Stimulated activated CD4-positive, alpha-beta T cell treated with anti-CD3 and anti-CD28 coated beads, TNF-alpha, amount 100 ng/mL, for 48 hours (primary cell): ENCODE results near the gene CCDC194.

ENCODE experiments used
- DNase-seq, 3 donors: peaks; one replicate each; pipeline ENCODE4 v3.0.0-alpha.2; 2020; ENCODE audit warnings: low read depth in 3 of 3

The CCDC194 gene, protein sequence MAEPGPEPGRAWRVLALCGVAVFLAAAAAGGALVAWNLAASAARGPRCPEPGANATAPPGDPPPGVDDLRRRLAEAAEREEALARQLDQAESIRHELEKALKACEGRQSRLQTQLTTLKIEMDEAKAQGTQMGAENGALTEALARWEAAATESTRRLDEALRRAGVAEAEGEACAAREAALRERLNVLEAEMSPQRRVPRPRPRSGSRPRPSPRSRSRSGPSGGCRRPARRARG

DNA sequence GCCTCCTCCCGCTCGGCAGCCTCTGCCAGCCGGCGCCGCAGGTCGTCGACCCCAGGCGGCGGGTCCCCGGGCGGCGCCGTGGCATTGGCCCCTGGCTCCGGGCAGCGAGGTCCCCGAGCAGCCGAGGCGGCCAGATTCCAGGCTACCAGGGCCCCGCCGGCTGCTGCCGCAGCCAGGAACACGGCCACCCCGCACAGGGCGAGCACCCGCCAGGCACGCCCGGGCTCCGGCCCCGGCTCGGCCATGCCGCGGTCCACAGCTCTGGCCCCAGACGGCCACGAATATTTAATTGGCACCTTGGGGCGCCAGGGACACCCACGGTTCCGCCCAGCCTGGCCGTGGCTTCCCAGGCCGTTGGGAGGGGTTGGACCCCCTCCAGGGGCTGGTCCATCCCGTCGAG, at the start of gene CCDC194:
Gene CCDC194 (minus strand): TSS at position 283 of the 400 bp plus-strand sequence. CDS start 38 bp downstream, at position 245.
- no peak for DNase-seq

GRCh38 chr19:17441241-17442021, 47.4 kb upstream of the CCDC194 start:
- no peak for DNase-seq

GRCh38 chr19:17436874-17437267, 42.9 kb upstream of the CCDC194 start:
- DNase-seq, result no peak

- no peak for DNase-seq
Observed at GRCh38 chr19:17436094-17436873, 42.3 kb upstream of the CCDC194 start.

DNA sequence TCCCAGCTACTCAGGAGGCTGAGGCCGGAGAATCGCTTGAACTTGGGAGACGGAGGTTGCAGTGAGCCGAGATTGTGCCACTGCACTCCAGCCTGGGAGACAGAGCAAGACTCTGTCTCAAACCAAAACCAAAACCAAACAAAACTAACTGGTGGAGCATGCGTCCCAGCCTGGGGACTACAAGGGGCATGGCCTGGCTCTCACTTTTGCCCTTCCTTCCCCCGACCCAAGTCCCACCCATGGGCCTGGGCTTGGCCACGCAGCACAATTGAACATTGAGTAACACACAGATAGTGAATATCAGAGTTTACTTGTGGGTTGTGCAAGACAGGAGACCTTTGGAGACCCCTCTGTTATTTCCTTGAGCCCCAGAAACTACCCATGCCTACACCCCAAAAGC, 41.2 kb upstream of the CCDC194 start:
- no peak for DNase-seq

- DNase-seq, result no peak
Observed at GRCh38 chr19:17431417-17431816, 37.4 kb upstream of the CCDC194 start.

DNA sequence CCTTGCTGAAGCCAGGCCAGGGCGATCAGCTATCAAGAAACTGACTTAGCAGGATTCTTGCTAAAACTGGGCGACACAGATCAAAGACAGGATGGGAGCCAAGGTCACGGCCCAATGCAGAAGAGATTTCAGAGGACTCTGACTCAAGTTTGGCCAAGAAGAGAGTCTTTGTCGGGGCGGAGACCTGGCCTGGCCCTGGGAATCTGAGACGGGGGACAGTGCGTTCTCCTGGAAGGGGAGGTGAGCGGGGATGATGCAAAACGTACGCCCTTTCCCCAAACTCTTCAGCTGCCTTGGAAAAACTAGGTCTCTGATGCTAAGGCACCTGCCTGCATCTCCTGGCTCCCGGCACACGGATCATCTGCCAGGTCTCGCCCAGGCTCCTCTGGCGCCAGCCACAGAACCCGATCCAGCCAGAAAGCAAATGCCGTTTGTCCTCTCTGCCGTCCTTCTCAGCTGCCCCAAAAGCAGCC, 35.7 kb upstream of the CCDC194 start:
- no peak for DNase-seq

DNA sequence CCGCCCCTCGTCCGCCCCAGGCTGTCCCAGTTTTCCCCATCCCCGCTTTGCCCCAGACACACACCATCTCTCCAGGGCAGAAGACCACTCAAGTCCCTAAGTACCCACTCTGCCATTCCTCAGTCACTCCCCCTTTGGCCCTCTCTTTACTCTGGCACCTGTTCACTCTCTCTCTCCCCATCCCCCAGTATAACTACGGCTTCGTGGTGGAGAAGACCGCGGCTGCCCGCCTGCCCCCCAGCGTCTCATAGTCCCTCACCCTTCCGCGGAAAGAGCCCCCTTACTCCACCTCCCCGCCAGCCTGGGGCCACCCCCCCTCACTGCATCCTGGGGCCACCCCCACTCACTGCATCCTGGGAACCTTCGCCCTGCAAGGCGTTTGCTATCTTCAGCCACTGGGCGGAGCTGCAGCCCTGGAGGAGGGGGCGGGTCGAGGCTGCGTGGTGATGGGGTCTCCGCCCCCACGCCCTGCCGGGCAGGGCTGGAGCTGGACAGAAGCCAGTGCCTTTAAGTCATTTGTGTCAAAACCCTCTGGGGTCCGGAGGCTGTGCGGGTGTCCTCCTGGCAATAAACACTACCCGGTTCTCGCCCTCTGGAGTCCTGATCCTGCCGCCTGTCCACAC, 30.9 kb upstream of the CCDC194 start:
- DNase-seq, result no peak

GRCh38 chr19:17423429-17424208, 29.6 kb upstream of the CCDC194 start:
- DNase-seq, result no peak

DNA sequence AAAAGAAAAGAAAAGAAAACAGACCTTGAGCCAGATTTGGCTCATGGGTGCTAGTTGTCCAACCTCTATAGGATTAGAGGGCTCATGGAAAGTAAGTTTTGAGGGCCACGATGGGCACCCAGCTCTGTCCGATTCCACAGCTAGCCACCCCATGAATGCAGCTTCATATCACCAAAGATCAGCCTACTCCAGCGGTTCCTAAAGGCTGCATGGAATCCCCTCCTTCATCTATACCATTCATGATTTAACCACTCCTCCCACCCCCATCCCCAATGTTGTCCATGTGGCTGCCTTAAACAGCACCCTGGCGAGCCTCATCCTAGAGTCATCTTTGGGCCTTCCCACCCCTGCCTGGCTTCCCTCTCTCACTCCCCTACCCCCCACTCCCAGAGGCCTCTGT, 27.9 kb upstream of the CCDC194 start:
- no peak for DNase-seq

GRCh38 chr19:17420475-17420924, 26.5 kb upstream of the CCDC194 start:
- DNase-seq, result no peak

DNA sequence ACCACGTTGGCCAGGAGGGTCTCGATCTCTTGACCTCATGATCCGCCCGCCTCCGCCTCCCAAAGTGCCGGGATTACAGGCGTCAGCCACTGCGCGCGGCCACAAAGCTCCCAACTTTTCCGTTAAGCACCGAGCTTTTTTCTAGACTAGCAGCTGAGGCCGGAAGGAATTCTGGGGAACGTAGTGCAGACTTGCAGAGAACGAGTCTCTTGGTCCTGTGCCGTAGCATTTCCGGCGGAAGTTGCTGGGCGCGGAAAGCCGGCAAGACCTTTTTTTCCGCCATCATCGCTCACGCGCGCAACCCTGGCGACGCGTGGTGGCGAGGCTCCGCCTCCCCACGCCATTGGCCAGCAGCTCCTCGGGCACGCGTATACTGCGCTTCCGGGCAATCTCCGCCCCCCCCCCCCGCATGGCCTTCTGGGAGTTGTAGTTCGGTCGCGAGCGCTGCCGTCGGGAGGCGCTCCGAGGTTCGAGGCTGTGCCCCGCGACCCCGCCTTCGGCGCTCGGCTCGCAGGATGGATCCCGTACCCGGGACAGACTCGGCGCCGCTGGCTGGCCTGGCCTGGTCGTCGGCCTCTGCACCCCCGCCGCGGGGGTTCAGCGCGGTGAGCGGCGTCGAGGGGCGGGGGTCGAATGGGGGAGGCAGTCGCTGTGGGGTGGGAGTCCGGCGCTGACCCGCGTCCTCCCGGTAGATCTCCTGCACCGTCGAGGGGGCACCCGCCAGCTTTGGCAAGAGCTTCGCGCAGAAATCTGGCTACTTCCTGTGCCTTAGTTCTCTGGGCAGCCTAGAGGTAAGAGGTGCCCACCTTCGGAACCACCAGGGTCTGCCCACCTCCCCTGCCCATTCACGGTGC, 25.9 kb upstream of the CCDC194 start, which contains the start of gene MVB12A:
Gene MVB12A (plus strand): TSS at position 427 of the 854 bp plus-strand sequence. CDS start 89 bp downstream, at position 516.
- peak; percentile 89 to 93 (median 90) for DNase-seq

DNA sequence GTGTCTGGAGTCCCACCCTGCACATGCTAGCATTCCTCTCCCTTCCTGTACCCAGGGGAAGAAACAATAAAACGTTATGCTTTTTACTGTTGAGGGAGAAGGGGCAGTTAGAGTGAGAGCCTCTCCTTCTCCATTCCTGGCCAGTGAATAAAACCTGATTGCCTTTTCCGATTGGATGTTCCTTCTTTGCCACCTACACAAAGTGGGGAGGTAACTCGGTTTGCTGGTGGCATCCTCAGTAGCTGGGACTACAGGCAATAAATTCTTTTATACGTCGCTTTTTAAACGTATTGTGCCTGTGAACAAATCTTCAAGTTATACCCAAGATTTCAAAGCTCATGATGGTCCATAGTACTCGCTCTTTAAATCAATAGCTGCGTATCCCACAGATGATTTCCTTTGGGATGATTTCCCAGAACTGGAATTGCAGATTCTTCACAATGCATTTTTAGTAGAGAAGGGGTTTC, 25.2 kb upstream of the CCDC194 start:
- no peak for DNase-seq

DNA sequence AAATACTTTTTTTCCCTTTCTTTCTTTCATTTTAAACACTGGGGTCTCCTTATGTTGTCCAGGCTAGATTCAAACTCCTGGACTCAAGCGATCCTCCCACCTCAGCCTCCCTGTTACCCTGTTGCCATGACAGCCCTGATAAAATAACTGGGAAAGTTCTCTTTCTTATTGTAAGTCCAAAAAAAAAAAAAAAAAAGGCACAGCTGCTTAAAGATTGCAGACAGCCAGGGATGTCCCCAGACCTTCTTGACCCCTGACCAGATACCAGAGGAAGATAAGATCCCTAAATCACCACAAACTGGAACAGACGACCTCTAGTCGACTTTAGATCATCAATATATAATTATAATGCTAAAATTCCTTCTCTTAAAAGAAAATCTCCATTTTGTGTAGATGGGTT, 24.7 kb upstream of the CCDC194 start:
- no peak for DNase-seq

DNA sequence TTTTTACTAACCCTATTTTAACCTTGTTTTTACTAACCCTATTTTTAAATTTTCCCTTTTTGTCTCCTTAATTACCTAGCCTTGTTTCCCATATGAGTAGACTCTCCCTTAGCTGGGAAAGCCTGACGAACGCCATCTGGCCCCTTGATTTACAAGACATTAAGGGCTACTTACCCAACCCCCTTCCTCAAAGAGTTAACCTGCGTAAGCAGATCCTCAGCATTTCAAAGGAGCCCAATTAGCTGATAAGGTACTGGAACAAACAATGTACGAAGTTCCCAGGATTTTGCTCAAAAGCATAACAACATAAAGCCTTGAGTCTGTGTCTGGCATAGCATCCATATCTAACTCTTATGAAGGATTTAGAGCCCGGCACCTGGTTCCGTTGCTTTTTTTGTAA, 21.1 kb upstream of the CCDC194 start:
- DNase-seq, result no peak

DNA sequence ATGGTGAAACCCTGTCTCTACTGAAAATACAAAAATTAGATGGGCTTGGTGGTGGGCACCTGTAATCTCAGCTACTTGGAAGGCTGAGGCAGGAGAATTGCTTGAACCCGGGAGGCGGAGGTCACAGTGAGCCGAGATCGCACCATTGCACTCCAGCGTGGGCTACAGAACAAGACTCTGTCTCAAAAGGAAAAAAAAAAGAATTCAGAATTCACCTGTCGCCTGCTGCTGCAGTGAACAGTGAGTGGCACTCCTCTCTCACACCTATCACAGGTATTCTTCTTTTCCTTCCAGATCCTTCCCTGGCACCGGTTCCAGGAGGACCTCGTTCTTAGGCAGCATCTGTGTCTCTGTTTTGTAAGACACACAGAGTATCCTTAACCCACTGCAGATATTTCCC, 20.1 kb upstream of the CCDC194 start:
- DNase-seq, result no peak

DNA sequence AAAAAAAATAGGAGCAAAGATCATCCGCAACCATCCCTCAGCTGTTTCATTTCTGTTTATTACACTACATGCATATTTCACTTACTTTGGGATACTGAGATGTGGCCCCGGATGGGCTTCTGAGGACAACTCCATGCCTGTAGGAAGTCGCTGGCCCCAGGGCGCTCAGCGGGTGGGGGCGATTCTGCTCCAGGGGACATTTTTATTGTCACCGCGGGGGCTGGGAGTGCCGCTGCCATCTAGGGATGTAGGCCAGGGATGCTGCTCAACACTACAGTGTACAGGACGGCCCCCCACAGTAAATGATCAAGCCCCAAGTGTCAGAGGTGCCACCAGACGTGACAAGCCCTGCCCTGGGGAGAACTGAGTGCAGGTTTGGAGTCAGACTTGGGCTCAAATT, 17.8 kb upstream of the CCDC194 start:
- DNase-seq, result no peak

DNA sequence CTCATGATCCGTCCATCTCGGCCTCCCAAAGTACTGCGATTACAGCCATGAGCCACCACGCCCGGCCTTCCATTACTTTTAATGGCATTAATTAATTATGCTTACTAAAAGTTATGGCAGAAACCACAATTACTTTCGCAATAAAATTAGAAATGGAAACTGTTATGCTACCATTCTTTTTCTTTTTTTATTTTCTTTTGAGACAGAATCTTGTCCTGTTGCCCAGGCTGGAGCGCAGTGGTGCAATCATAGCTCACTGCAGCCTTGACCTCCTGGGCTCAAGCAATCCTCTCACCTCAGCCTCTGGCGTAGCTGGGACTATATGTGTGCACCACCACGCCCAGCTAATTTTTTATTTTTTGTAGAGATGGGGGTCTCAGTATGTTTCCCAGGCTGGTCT, 16.0 kb upstream of the CCDC194 start:
- no peak for DNase-seq

GRCh38 chr19:17406887-17407196, 12.8 kb upstream of the CCDC194 start:
- no peak for DNase-seq
